GM12801 (cell line): ENCODE data around the gene UBE2I.

Experiments used
- TF ChIP-seq, protein P1 (sequence below): IDR thresholded peaks from one replicate; pipeline ENCODE4 v1.5.1; 2011; ENCODE audit warnings: control low read depth; ENCODE audit not compliant: insufficient read length; ENCODE audit errors: extremely low read depth

UBE2I gene

DNA sequence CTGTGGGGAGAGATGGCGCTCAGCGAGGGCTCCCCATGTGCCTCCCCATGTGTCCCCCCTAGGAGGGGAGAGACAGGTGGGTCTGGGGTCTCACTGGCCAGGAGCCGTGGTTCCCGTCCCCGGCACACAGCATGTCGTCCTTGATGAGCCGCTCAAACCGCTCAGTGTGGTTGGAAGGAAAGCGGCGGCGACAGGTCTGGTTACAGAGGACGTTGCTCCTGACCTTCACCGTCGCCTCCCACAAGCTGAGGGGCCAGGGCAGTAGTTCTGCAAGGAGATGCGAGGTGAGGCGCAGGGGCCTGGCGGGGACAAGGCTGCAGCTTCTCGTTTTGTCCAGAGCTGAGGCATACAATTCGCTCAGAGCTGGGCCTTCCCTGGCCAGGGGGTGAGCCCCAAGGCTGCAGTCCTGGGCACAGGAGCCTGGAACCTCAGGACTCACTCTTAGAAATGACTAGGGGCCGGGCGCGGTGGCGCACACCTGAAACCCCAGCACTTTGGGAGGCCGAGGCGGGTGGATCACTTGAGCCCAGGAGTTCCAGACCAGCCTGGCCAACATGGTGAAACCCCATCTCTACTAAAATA, 22.8 kb upstream of the UBE2I start:
- TF ChIP-seq, protein P1, sequence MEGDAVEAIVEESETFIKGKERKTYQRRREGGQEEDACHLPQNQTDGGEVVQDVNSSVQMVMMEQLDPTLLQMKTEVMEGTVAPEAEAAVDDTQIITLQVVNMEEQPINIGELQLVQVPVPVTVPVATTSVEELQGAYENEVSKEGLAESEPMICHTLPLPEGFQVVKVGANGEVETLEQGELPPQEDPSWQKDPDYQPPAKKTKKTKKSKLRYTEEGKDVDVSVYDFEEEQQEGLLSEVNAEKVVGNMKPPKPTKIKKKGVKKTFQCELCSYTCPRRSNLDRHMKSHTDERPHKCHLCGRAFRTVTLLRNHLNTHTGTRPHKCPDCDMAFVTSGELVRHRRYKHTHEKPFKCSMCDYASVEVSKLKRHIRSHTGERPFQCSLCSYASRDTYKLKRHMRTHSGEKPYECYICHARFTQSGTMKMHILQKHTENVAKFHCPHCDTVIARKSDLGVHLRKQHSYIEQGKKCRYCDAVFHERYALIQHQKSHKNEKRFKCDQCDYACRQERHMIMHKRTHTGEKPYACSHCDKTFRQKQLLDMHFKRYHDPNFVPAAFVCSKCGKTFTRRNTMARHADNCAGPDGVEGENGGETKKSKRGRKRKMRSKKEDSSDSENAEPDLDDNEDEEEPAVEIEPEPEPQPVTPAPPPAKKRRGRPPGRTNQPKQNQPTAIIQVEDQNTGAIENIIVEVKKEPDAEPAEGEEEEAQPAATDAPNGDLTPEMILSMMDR = no peak

DNA sequence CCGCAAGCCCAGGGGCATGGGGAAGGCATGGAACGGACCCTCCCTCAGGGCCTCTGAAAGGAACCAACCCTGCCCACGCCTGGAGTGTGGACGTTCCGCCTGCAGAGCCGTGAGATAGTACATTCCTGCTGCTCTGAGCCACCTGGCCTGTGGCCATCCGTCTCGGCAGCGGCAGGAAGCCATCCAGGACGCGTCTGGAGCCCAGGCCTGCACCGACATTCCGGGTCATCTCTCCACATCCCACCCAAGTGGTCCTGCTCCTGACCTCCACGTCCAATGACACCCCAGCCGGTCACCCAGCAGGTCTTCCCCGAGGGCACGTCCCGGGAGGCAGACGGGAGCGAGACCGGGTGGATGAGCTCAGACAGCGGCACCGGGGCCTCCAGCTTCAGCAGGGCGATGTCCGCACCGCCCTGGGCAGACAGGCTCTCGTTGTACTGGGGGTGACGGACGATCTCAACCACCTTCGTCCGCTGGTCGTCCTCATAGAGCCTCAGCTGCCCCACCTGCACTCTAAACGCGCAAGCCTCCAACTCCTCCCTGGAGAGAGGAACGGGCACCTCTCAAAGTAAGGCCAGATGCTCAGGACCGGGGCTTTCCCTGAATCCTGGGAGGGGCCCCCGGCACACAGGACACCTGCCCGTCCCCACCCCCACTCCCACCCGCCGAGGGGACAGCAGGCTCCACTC, 21.3 kb upstream of the UBE2I start:
- TF ChIP-seq, protein P1 = no peak

DNA sequence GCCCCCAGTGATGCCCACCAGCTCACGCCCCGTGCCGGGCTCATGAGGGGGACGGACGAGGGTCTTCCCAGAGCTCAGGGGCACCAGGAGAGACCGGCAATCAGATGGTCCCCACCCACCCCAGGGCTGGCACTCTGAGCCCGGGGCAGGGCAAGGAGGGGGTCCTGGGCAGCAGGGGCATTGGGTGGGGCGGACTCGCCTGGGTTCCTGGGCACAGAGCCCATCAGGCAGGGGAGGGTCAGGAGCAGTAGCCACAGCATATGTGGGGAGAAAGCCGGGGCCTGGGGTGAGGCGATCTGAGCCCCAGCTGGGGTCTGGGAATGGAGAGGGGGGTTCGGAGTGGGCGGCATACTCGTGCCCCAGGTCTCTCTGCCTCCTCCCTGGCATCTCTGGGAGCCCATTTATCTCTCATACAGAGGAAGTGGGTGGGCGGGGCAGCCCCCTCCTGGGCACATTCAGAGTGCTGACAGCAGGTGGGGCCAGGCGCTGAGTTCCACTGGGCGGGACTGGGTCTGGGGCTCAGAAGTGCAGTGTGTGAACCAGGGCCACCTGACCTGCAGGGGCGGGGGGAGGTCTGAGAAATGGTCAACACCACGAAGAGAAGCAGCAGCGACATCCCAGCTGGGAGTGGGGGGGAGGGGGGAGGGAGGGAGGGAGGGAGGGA, 20.5 kb upstream of the UBE2I start:
- TF ChIP-seq, protein P1 = no peak

DNA sequence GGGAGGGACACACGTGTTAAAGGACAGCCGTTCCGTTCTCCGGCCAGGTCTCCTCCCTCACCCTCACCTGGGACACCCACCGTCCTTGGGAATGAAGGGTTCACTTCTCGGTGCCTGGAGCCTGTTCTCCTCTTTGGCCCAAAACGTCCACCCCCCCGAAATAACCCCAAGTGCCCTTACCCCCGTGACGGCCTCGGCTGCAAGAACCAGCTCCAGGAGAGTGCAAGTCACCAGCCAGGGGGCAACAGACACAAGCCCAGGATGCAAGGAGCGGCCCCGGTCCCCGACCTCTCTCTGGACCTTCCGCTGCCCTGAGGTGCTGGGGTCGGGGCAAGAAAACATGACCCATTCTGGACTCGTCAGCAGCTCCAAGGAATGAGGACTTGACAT, 20.0 kb upstream of the UBE2I start:
- TF ChIP-seq, protein P1 = no peak

DNA sequence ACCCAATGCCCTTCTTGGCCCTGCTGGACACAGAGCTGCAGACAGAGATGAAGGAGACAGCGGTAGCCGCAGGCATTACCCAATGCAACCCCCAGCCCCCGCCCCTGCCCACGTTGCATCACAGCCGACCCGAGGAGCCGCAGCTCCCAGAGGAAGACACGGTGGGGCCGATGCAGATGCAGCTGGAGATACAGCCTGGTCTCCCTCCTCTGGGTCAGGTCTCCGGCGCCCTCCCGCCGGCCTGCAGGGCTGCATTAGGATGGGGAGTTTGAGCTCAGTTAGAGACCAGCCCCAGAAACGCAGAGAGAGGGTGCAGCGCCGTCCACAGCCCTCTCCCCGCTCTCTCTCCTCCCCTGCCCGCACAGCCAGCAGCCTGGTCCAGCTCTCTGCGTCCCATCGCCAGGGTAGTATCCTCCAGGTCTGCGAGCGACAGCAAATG, 19.4 kb upstream of the UBE2I start:
- TF ChIP-seq, protein P1 = no peak

DNA sequence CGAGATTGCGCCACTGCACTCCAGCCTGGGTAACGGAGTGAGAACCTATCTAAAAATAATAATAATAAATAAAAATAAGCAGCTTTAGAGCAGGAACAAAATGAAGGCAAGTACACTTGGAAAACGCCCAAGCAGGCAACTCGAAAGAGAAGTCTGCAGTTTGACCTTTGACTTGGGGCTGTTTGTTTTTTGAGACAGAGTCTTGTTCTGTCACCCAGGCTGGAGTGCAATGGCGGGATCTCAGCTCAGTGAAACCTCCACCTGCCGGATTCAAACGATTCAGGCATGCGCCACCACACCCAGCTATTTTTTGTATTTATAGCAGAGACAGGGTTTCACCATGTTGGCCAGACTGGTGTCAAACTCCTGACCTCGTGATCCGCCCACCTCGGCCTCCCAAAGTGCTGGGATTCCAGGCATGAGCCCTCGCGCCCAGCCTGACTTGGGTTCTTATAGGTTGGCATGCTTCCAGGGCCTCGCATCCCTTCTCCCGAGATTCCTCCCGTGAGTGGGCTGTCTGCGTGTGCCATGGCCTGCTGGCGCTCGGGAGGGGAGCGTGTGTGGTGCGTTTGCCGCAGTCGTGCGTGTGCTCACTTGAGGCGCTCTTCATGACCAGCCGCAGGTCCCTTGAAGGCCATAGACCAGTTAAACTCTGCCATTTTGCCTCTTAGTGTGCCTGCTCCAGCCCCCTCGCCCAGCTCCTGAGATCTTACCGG, 18.4 kb upstream of the UBE2I start:
- TF ChIP-seq, protein P1 = no peak

DNA sequence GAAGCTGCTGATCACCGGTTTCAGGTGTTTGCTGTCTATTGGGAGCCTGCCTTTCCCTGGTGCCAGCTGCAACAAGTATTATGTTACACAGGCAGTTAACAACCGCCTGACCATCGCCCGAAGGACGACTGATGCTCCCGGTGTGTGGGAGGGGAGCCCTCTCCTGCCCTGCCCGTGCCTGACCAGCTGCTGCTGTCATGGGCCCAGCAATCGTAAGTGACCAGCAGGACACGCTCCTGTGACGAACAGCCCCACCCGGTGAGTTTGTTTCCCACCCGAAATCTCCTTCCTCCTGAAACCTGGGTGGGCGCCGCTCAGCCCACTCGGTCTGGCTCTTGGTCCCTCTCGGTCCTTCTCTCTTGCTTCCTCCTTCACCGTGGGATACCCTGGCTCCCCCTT, 17.9 kb upstream of the UBE2I start:
- TF ChIP-seq, protein P1 = no peak
